ENCODE measurements around the gene PLAC8L1.

The PLAC8L1 gene

DNA sequence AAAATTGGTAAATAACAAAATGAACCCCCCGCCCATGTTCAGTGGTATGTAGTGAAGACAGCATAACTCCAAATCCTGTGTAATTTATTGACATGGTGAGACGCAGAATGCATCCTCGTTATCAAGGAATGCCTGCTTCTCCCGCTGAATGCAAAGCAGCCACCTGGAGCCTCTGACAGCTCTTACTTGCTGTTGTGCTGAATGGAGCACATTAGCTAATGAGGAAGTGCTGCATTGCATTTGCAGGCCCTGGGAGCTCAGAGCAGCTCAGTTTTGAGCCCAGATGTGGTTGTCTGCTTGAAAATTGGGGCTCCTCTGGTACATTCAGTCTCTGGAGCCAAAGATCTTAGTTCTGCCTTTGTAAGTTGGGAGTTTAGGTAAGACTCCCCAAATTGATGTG lies 28.9 kb downstream of the PLAC8L1 start:
- H2AFZ ChIP-seq (ENCODE audit: low read depth), result no peak overlapping the region
- no peak overlapping the region for H3K9ac ChIP-seq

DNA sequence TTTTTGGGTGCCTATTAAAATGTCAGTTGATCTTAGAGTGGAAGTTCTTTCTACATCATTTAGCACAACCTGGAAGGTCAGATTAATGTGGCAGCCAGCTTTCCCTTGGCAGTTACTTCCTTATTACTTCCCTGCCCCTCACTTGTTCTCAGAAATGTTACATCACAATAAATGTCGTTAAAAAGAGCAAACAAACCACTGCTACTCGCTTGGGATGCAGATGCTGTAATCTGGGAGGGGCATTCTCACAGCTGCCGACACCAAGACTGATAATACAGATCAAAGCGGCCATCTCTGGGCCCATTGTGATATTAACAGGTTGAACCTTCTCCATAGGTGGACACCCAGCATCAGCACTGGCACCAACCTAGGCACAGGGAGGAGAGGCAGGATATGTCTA lies 29.3 kb downstream of the PLAC8L1 start:
- no peaks in the 10 kb centered on the region for H3K27me3 ChIP-seq (ENCODE audit: insufficient read depth, low read depth)
- no peak overlapping the region for H2AFZ ChIP-seq (ENCODE audit: low read depth)
- no peak overlapping the region for H3K4me3 ChIP-seq (IDR thresholded peaks at IDR 0.05; ENCODE audit: insufficient read depth, low read depth, low read length)
- H3K27ac ChIP-seq, result no peak overlapping the region
- TF ChIP-seq, protein P1, sequence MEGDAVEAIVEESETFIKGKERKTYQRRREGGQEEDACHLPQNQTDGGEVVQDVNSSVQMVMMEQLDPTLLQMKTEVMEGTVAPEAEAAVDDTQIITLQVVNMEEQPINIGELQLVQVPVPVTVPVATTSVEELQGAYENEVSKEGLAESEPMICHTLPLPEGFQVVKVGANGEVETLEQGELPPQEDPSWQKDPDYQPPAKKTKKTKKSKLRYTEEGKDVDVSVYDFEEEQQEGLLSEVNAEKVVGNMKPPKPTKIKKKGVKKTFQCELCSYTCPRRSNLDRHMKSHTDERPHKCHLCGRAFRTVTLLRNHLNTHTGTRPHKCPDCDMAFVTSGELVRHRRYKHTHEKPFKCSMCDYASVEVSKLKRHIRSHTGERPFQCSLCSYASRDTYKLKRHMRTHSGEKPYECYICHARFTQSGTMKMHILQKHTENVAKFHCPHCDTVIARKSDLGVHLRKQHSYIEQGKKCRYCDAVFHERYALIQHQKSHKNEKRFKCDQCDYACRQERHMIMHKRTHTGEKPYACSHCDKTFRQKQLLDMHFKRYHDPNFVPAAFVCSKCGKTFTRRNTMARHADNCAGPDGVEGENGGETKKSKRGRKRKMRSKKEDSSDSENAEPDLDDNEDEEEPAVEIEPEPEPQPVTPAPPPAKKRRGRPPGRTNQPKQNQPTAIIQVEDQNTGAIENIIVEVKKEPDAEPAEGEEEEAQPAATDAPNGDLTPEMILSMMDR (conservative IDR thresholded peaks at IDR 0.05; ENCODE audit: low read depth, low read length), result no peak
- peaks cover 17% of the 10 kb centered on the region for H3K4me1 ChIP-seq (ENCODE audit: low read depth, poor library complexity, severe bottlenecking)
- H3K79me2 ChIP-seq (ENCODE audit: insufficient read depth, low read depth), result no peaks in the 10 kb centered on the region
- H3K4me2 ChIP-seq, result no peak overlapping the region
- no peaks in the 10 kb centered on the region for H4K20me1 ChIP-seq (ENCODE audit: insufficient read depth)
- no peaks in the 10 kb centered on the region for H3K36me3 ChIP-seq (ENCODE audit: insufficient read depth)
- no peak overlapping the region for H3K9ac ChIP-seq

More for the DNA sequence above, 28.9 kb downstream of the PLAC8L1 start:
- H3K36me3 ChIP-seq (ENCODE audit: insufficient read depth), result no peaks in the 10 kb centered on the region
- H4K20me1 ChIP-seq (ENCODE audit: insufficient read depth), result no peaks in the 10 kb centered on the region
- H3K4me1 ChIP-seq (ENCODE audit: low read depth, poor library complexity, severe bottlenecking), result peaks cover 17% of the 10 kb centered on the region
- H3K4me2 ChIP-seq, result no peak overlapping the region
- no peaks in the 10 kb centered on the region for H3K79me2 ChIP-seq (ENCODE audit: insufficient read depth, low read depth)
- no peak overlapping the region for H3K4me3 ChIP-seq (IDR thresholded peaks at IDR 0.05; ENCODE audit: insufficient read depth, low read depth, low read length)
- TF ChIP-seq, protein P1 (conservative IDR thresholded peaks at IDR 0.05; ENCODE audit: low read depth, low read length), result no peak
- H3K27me3 ChIP-seq (ENCODE audit: insufficient read depth, low read depth), result no peaks in the 10 kb centered on the region
- no peak overlapping the region for H3K27ac ChIP-seq

DNA sequence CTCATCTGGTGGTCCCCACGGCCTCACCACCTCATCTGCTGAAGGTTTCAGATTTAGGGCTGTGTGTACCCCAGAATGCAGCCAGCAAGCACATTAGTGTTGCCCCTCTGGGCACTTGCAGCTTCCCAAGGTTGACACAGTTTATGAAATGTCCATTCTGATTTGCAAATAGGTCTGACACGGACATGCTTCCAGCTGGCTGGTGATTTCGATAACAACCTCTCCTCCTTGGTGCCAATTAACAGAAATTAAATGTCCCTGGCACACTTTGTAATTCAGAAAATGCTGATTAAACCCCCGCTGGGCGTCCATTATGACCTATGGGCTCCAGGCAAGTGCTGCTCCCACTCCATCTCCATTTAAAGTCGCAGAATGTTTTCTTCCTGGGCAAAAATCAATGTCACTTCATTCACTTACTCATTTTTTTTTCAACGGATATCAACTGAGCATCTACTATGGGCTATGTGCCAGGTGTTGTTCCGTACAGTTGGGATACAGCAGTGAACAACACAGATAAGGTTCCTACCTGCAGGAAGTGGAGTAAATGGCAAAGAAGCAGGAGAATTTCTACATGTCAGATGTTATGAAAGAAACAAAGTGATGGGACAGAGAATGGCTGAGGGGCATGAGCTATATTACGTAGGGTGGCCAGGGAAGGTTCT lies 32.0 kb downstream of the PLAC8L1 start:
- no peak overlapping the region for H3K27ac ChIP-seq
- TF ChIP-seq, protein P1 (conservative IDR thresholded peaks at IDR 0.05; ENCODE audit: low read depth, low read length), result no peak
- no peak overlapping the region for H3K4me2 ChIP-seq

DNA sequence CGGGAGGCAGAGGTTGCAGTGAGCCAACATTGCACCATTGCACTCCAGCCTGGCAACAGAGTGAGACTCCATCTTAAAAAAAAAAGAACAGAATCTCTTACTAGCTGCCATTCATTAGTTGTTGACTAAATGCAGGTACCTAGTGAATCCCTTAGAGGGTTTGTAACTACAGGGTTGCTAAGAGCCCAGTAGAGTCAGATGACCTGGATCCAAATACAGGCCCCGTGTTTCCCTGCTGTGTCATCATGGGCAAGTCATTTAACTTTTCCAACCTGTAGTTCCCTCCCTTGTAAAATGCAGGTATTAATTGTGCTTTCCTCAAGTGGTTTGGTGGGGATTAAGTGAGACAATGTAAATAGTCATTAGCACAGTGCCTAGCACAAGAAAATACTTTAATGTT lies 32.8 kb downstream of the PLAC8L1 start:
- H3K4me3 ChIP-seq (IDR thresholded peaks at IDR 0.05; ENCODE audit: insufficient read depth, low read depth, low read length), result no peak overlapping the region
- H3K4me1 ChIP-seq (ENCODE audit: low read depth, poor library complexity, severe bottlenecking), result peaks cover 22% of the 10 kb centered on the region
- H2AFZ ChIP-seq (ENCODE audit: low read depth), result no peak overlapping the region
- TF ChIP-seq, protein P1 (conservative IDR thresholded peaks at IDR 0.05; ENCODE audit: low read depth, low read length), result no peak
- H3K79me2 ChIP-seq (ENCODE audit: insufficient read depth, low read depth), result no peaks in the 10 kb centered on the region
- H3K4me2 ChIP-seq, result no peak overlapping the region
- no peaks in the 10 kb centered on the region for H3K27me3 ChIP-seq (ENCODE audit: insufficient read depth, low read depth)
- no peaks in the 10 kb centered on the region for H4K20me1 ChIP-seq (ENCODE audit: insufficient read depth)
- no peak overlapping the region for H3K9ac ChIP-seq
- H3K27ac ChIP-seq, result no peak overlapping the region
- no peaks in the 10 kb centered on the region for H3K36me3 ChIP-seq (ENCODE audit: insufficient read depth)

More for the DNA sequence above, 32.0 kb downstream of the PLAC8L1 start:
- Histone ChIP-seq H3K27me3 (ENCODE audit: insufficient read depth, low read depth) (no peaks in the 10 kb centered on the region), H3K4me1 (ENCODE audit: low read depth, poor library complexity, severe bottlenecking) (peaks cover 22% of the 10 kb centered on the region), H3K4me3 (IDR thresholded peaks at IDR 0.05; ENCODE audit: insufficient read depth, low read depth, low read length) (no peak overlapping the region), H3K36me3 (ENCODE audit: insufficient read depth) (no peaks in the 10 kb centered on the region), H2AFZ (ENCODE audit: low read depth) (no peak overlapping the region), H3K79me2 (ENCODE audit: insufficient read depth, low read depth) (no peaks in the 10 kb centered on the region), H4K20me1 (ENCODE audit: insufficient read depth) (no peaks in the 10 kb centered on the region), H3K9ac (no peak overlapping the region)
